Panc1 (cell line): ENCODE measurements around the gene INO80. TPM values are rescaled to one million over a fixed set of nuclear protein-coding genes. Genes with fewer than 3 reads are reported as not detected.

Source experiments
- ATAC-seq: fragments of 200-7000 bp; cut with Tn5 transposase; 2 replicates; pipeline ENCODE4 v1.9.1; 2020; ENCODE audit warnings: mild to moderate bottlenecking, moderate library complexity
- BruUV-seq: library from RNA; stranded (reverse); fragments of 400-500 nt; replicated peaks from 2 replicates; lab custom pipeline; 2021; lab: Mats Ljungman, UMichigan
- CTCF ChIA-PET: fragments of 300-600 bp; sonication (Branson Sonifier 250); formaldehyde crosslinking; loops from one replicate; lab custom pipeline; 2022; ENCODE audit warnings: antibody characterized with exemption; lab: Charles Lee
- POLR2A ChIA-PET: fragments of 300-600 bp; sonication (Branson Sonifier 250); formaldehyde crosslinking; loops from one replicate; lab custom pipeline; 2022; ENCODE audit warnings: antibody characterized with exemption; lab: Charles Lee
- DNase-seq: peaks from one replicate; pipeline ENCODE4 v3.0.0-alpha.2; 2010; ENCODE audit warnings: low read depth, low spot score
- H3K27ac ChIP-seq: 2 replicates; pipeline ENCODE4 v1.5.1; 2011; ENCODE audit warnings: mild to moderate bottlenecking, low read length, inconsistent platforms
- H3K27me3 ChIP-seq: fragments of 200-500 bp; sonication (Bioruptor generic); 2 replicates; pipeline ENCODE4 v1.6.0; 2014; ENCODE audit warnings: low read length, inconsistent platforms; ENCODE audit not compliant: control insufficient read depth, insufficient read depth
- H3K36me3 ChIP-seq: fragments of 200-500 bp; sonication (Bioruptor generic); 2 replicates; pipeline ENCODE4 v1.5.1; 2014; ENCODE audit warnings: inconsistent platforms, mild to moderate bottlenecking, low read length, moderate library complexity; ENCODE audit not compliant: control insufficient read depth, insufficient read depth
- H3K4me1 ChIP-seq: 2 replicates; pipeline ENCODE4 v1.5.1; 2011; ENCODE audit warnings: inconsistent platforms, mild to moderate bottlenecking, low read length, moderate library complexity; ENCODE audit not compliant: control insufficient read depth, insufficient read depth
- H3K4me3 ChIP-seq, 2 experiments: 2 replicates each; pipeline ENCODE4 v1.5.1; 2011 to 2012; ENCODE audit warnings: low read depth in 2 of 2, low read length in 2 of 2, mild to moderate bottlenecking in 2 of 2, inconsistent platforms in 1 of 2, moderate library complexity in 1 of 2
- H3K9me3 ChIP-seq: fragments of 200-500 bp; sonication (Bioruptor generic); 2 replicates; pipeline ENCODE4 v1.5.1; 2014; ENCODE audit warnings: low read depth, mild to moderate bottlenecking, inconsistent platforms, low read length, moderate library complexity; ENCODE audit not compliant: control insufficient read depth, insufficient read depth
- REST ChIP-seq, 2 experiments: IDR thresholded peaks; 2 replicates each; pipeline ENCODE4 v1.6.1; 2011 to 2012; ENCODE audit warnings: low read depth in 2 of 2, control low read depth in 1 of 2, low read length in 1 of 2, mild to moderate bottlenecking in 1 of 2, moderate library complexity in 1 of 2; ENCODE audit not compliant: insufficient read depth in 1 of 2
- SIN3A ChIP-seq: IDR thresholded peaks from 2 replicates; pipeline ENCODE4 v1.6.1; 2012; ENCODE audit warnings: low read depth, mild to moderate bottlenecking, low read length, moderate library complexity, borderline replicate concordance; ENCODE audit not compliant: insufficient read depth
- in situ Hi-C: cut with HindIII; loops from 2 replicates; pipeline ENCODE4 v1.10.0; 2016; ENCODE audit warnings: low sequenced_read_pairs, low pct_unique_long_range_greater_than_20kb
- intact Hi-C: fragments of 100-400 bp; cut with micrococcal nuclease; formaldehyde crosslinking; loops from one replicate; pipeline ENCODE4 v1.10.0; 2022; ENCODE audit not compliant: unreplicated experiment
- total RNA-seq: library from RNA; stranded (reverse); gene quantifications from one replicate; pipeline ENCODE4 v1.2.1, GENCODE V29; 2021; ENCODE audit not compliant: unreplicated experiment

Gene INO80
- total RNA-seq, 1 experiment from 2014 or later, result 26.2 TPM

GRCh38 chr15:40929660-40930429 lies 186.2 kb downstream of the INO80 start:
- Histone ChIP-seq H3K4me1 (peaks cover 12% of the 10 kb centered on the region; the same call in 1 of the 2 replicates), H3K9me3 (no peaks in the 10 kb centered on the region), H3K27me3 (peaks cover 3% of the 10 kb centered on the region; the same call in 1 of the 2 replicates), H3K36me3 (no peaks in the 10 kb centered on the region), H3K4me3 (peak overlapping the region; percentile 48 to 67), H3K27ac (no peak overlapping the region)
- ATAC-seq, result peak; percentile 73
- intact Hi-C loops (no loop called here), in situ Hi-C loops (no loop called here)
- ChIA-PET CTCF (interaction anchor here (0.6 to 2.1 kb wide), 11 partner anchors 10 to 546 kb away, joined by 3 to 12 read pairs (median 8); no protein-coding TSS in a partner anchor), POLR2A (no interaction called here)
- TF ChIP-seq REST (IDR thresholded peaks at IDR 0.05; ENCODE audit: insufficient read depth in 1 of 2, low read depth in 2 of 2, low read length in 1 of 2), result no peak
- 0 out of 2 replicates have a peak, but pooled peaks have one; percentile 3 for TF ChIP-seq SIN3A
- no peak for DNase-seq
- BruUV-seq, result no TSS peak

Other genes with a start within 250 kb of the INO80 start
- 4.2 TPM for gene RHOV, start 242.0 kb downstream of the INO80 start, total RNA-seq
- gene VPS18, start 221.8 kb downstream of the INO80 start, total RNA-seq, result 46.7 TPM
- gene DLL4, start 186.9 kb downstream of the INO80 start, total RNA-seq, result 0.31 TPM
- 15.5 TPM for gene CHAC1, start 162.8 kb downstream of the INO80 start, total RNA-seq
- 0.15 TPM for gene EXD1, start 114.5 kb upstream of the INO80 start, total RNA-seq
- gene CHP1, start 115.0 kb upstream of the INO80 start, total RNA-seq, result 123 TPM
- gene OIP5, start 216.3 kb upstream of the INO80 start, total RNA-seq, result 26.7 TPM
- 127 TPM for gene NUSAP1, start 216.6 kb upstream of the INO80 start, total RNA-seq